IMR-90 (cell line): ENCODE measurements around the gene CCL14. TPM values are rescaled to one million over a fixed set of nuclear protein-coding genes. Genes with fewer than 3 reads are reported as not detected.

Experiments used
- ATAC-seq: fragments of 200-7000 bp; cut with Tn5 transposase; 2 replicates; pipeline ENCODE4 v1.9.1; 2020; ENCODE audit warnings: low read depth, mild to moderate bottlenecking, moderate library complexity
- BruUV-seq: library from RNA; stranded (reverse); fragments of 400-500 nt; replicated peaks from 2 replicates; lab custom pipeline; 2021; lab: Mats Ljungman, UMichigan
- CTCF ChIA-PET: fragments of 300-600 bp; formaldehyde crosslinking; extraction: SDS; loops from one replicate; lab custom pipeline; 2021; ENCODE audit warnings: antibody characterized with exemption; lab: Yijun Ruan, JAX
- POLR2A ChIA-PET: fragments of 300-600 bp; sonication (Branson Sonifier 250); formaldehyde crosslinking; loops from one replicate; lab custom pipeline; 2022; ENCODE audit warnings: antibody characterized with exemption; ENCODE audit not compliant: unreplicated experiment; lab: Charles Lee
- DNase-seq: peaks from one replicate; pipeline ENCODE4 v3.0.0; 2013
- H2AFZ ChIP-seq: replicated peaks from 2 replicates; pipeline ENCODE3; 2013; ENCODE audit warnings: low read length, mild to moderate bottlenecking; ENCODE audit not compliant: poor library complexity
- H2AK5ac ChIP-seq: 2 replicates; pipeline ENCODE4 v1.6.1; 2013; ENCODE audit warnings: low read depth, low read length, inconsistent platforms
- H2AK9ac ChIP-seq: replicated peaks from 2 replicates; pipeline ENCODE3; 2013; ENCODE audit warnings: mild to moderate bottlenecking, low read depth, low read length, moderate library complexity; ENCODE audit not compliant: poor library complexity
- H2BK120ac ChIP-seq: 2 replicates; pipeline ENCODE4 v1.6.1; 2013; ENCODE audit warnings: low read depth, low read length, inconsistent platforms
- H2BK15ac ChIP-seq: 3 replicates; pipeline ENCODE4 v1.6.1; 2013; ENCODE audit warnings: low read depth, low read length, inconsistent platforms
- H2BK20ac ChIP-seq: 2 replicates; pipeline ENCODE4 v1.6.1; 2013; ENCODE audit warnings: low read depth, mild to moderate bottlenecking, inconsistent platforms, low read length, moderate library complexity
- H2BK5ac ChIP-seq: 2 replicates; pipeline ENCODE4 v1.6.1; 2013; ENCODE audit warnings: mild to moderate bottlenecking, low read depth, low read length, inconsistent platforms; ENCODE audit not compliant: poor library complexity, severe bottlenecking
- H3K14ac ChIP-seq: replicated peaks from 2 replicates; pipeline ENCODE4 v1.6.1; 2013; ENCODE audit warnings: low read depth, low read length, inconsistent platforms
- H3K18ac ChIP-seq: 2 replicates; pipeline ENCODE4 v1.6.1; 2013; ENCODE audit warnings: low read depth, low read length, control low read depth
- H3K23ac ChIP-seq: 2 replicates; pipeline ENCODE4 v1.6.1; 2013; ENCODE audit warnings: low read depth, low read length, inconsistent platforms
- H3K27ac ChIP-seq: 2 replicates; pipeline ENCODE4 v1.5.1; 2013; ENCODE audit warnings: mild to moderate bottlenecking, control low read depth, low read length; ENCODE audit not compliant: insufficient read depth
- H3K27me3 ChIP-seq: 2 replicates; pipeline ENCODE4 v1.6.1; 2013; ENCODE audit warnings: low read length; ENCODE audit not compliant: control insufficient read depth, insufficient read depth
- H3K36me3 ChIP-seq: 2 replicates; pipeline ENCODE4 v1.6.1; 2013; ENCODE audit warnings: low read length, mixed read lengths; ENCODE audit not compliant: control insufficient read depth, insufficient read depth
- H3K4ac ChIP-seq: 2 replicates; pipeline ENCODE4 v1.6.1; 2013; ENCODE audit warnings: low read depth, low read length, inconsistent platforms
- H3K4me1 ChIP-seq: 2 replicates; pipeline ENCODE4 v1.6.1; 2013; ENCODE audit warnings: low read length, mixed read lengths; ENCODE audit not compliant: control insufficient read depth, insufficient read depth
- H3K4me2 ChIP-seq: 2 replicates; pipeline ENCODE4 v1.6.1; 2013; ENCODE audit warnings: low read depth, mild to moderate bottlenecking, control low read depth, low read length, moderate library complexity
- H3K4me3 ChIP-seq: 2 replicates; pipeline ENCODE4 v1.5.1; 2013; ENCODE audit warnings: low read depth, mild to moderate bottlenecking, control low read depth, low read length, moderate library complexity; ENCODE audit not compliant: insufficient read depth
- H3K56ac ChIP-seq: 2 replicates; pipeline ENCODE4 v1.6.1; 2013; ENCODE audit warnings: low read length, inconsistent platforms; ENCODE audit not compliant: insufficient read depth; ENCODE audit errors: extremely low read depth
- H3K79me1 ChIP-seq, 2 experiments: 2 replicates each; pipeline ENCODE4 v1.6.1; 2013; ENCODE audit warnings: low read length in 2 of 2, inconsistent platforms in 1 of 2, low read depth in 1 of 2
- H3K9ac ChIP-seq: 2 replicates; pipeline ENCODE4 v1.6.1; 2013; ENCODE audit warnings: low read depth, low read length, control low read depth
- H3K9me1 ChIP-seq: 2 replicates; pipeline ENCODE4 v1.6.1; 2013; ENCODE audit warnings: low read length, inconsistent platforms; ENCODE audit not compliant: insufficient read depth
- H3K9me3 ChIP-seq: 2 replicates; pipeline ENCODE4 v1.6.1; 2013; ENCODE audit warnings: low read length; ENCODE audit not compliant: control insufficient read depth, insufficient read depth
- H4K20me1 ChIP-seq: 2 replicates; pipeline ENCODE4 v1.6.1; 2013; ENCODE audit warnings: low read length, inconsistent platforms; ENCODE audit not compliant: insufficient read depth
- H4K5ac ChIP-seq: 2 replicates; pipeline ENCODE4 v1.6.1; 2013; ENCODE audit warnings: mild to moderate bottlenecking, low read depth, low read length, control low read depth
- H4K8ac ChIP-seq, 2 experiments: 2 replicates each; pipeline ENCODE4 v1.6.1; 2013; ENCODE audit warnings: low read depth in 2 of 2, low read length in 2 of 2, control low read depth in 1 of 2, inconsistent platforms in 1 of 2
- H4K91ac ChIP-seq: 2 replicates; pipeline ENCODE4 v1.6.1; 2013; ENCODE audit warnings: low read depth, low read length, inconsistent platforms; ENCODE audit not compliant: insufficient read depth
- MAFK ChIP-seq: IDR thresholded peaks from 2 replicates; pipeline ENCODE4 v1.6.1; 2012; ENCODE audit warnings: low read depth, low read length, improper control_type of control experiment
- MAZ ChIP-seq: IDR thresholded peaks from 2 replicates; pipeline ENCODE4 v1.6.1; 2012; ENCODE audit warnings: low read depth, mild to moderate bottlenecking, low read length, improper control_type of control experiment, moderate library complexity, borderline replicate concordance
- WGBS, 2 experiments: methylation state at CpG; one replicate each; pipeline versions ENCODE4 v1.1.5 to v1.1.7; 2013; ENCODE audit warnings: missing lambda C conversion rate in 2 of 2; ENCODE audit not compliant: insufficient read length in 1 of 2; ENCODE audit errors: extremely low coverage in 2 of 2; 5-methylcytosine and 5-hydroxymethylcytosine counted together
- dilution Hi-C: fragments of 300-500 bp; cut with HindIII; formaldehyde crosslinking; loops from one replicate; pipeline ENCODE4 v1.14.3; 2018; ENCODE audit warnings: low sequenced_read_pairs; ENCODE audit not compliant: unreplicated experiment
- in situ Hi-C: fragments of 300-500 bp; cut with MboI; formaldehyde crosslinking; loops from 3 replicates; pipeline ENCODE4 v1.14.3; 2019; ENCODE audit warnings: low sequenced_read_pairs, inconsistent platforms, mixed read lengths
- intact Hi-C: fragments of 100-400 bp; cut with micrococcal nuclease; formaldehyde crosslinking; loops from 2 replicates; pipeline ENCODE4 v1.10.0; 2022
- polyA plus RNA-seq, 3 experiments: library from polyadenylated mRNA; depleted of rRNA; stranded (reverse); fragments of >200 nt; gene quantifications; 2 replicates each; pipeline ENCODE4 v1.2.3, GENCODE V29; 2012; ENCODE audit warnings: low replicate concordance in 1 of 3
- total RNA-seq: library from RNA; depleted of rRNA; stranded (reverse); fragments of >200 nt; gene quantifications from 2 replicates; pipeline ENCODE4 v1.2.3, GENCODE V29; 2012

The CCL14 gene
- total and polyA plus RNA-seq, 2 of the 4 experiments (the other 2 are of a cell fraction), result not detected

- no TSS peak for BruUV-seq
Measured at GRCh38 chr17:36024106-36024869, 37.8 kb upstream of the CCL14 start.

More at GRCh38 chr17:36024106-36024869, 37.8 kb upstream of the CCL14 start:
- POLR2A ChIA-PET, result no interaction called here
- Histone ChIP-seq H2BK15ac (no peak overlapping the region), H2BK120ac (no peak overlapping the region), H2AK5ac (no peak overlapping the region), H3K23ac (no peak overlapping the region), H3K79me1 (no peaks in the 10 kb centered on the region), H2AK9ac (no peak overlapping the region), H2AFZ (no peak overlapping the region), H3K36me3 (no peaks in the 10 kb centered on the region), H3K4me3 (no peak overlapping the region), H4K91ac (no peak overlapping the region), H3K4ac (no peak overlapping the region), H3K9me3 (no peaks in the 10 kb centered on the region), H3K9ac (no peak overlapping the region), H3K27ac (no peak overlapping the region), H3K4me1 (no peaks in the 10 kb centered on the region), H2BK5ac (no peak overlapping the region), H3K18ac (no peak overlapping the region), H3K14ac (no peak overlapping the region), H4K5ac (no peak overlapping the region), H3K27me3 (no peaks in the 10 kb centered on the region), H4K8ac (no peak overlapping the region), H3K9me1 (no peaks in the 10 kb centered on the region), H4K20me1 (no peaks in the 10 kb centered on the region), H2BK20ac (no peak overlapping the region), H3K4me2 (no peak overlapping the region), H3K56ac (no peak overlapping the region)
- in situ Hi-C loops, result no loop called here
- ATAC-seq, result no peak
- TF ChIP-seq MAZ (no peak), MAFK (no peak)
- CTCF ChIA-PET, result no interaction called here
- WGBS, 2 experiments, result no CpG with 5 or more reads among the region's 6 CpGs
- intact Hi-C loops, result no loop called here
- no peak for DNase-seq
- dilution Hi-C loops, result no loop called here
